Renal cortex interstitium (tissue), 15 donors: ENCODE results near the gene IGSF3. TPM values are rescaled to one million over a fixed set of nuclear protein-coding genes. Genes with fewer than 3 reads are reported as not detected.

Experiments
- DNase-seq, 11 donors: peaks; one replicate each; pipeline ENCODE4 v3.0.0-alpha.2; 2013; ENCODE audit warnings: low read depth in 9 of 11, low spot score in 4 of 11; ENCODE audit errors: extremely low read depth in 1 of 11
- long read RNA-seq, 16 experiments: transcript quantifications; one replicate each; lab custom pipeline, GENCODE V29; 2026
- polyA plus RNA-seq, 3 donors: library from polyadenylated mRNA; unstranded; fragments of 120-200 nt; gene quantifications; one replicate each; pipeline ENCODE4 v1.2.1, GENCODE V29; 2013; ENCODE audit not compliant: insufficient read length in 3 of 3

Gene IGSF3
- 10 to 100 TPM; 27.0 to 30.2 (median 27.4) TPM for polyA plus RNA-seq
- long read RNA-seq, donor 1, partial matches to known transcripts = 5 of 5 reads
- long read RNA-seq, donor 1, other reads (novel, unspliced or antisense) = 0 of 5 reads
- long read RNA-seq, donor 2, full-length matches to known transcripts = 1 of 1 reads
- long read RNA-seq, donor 2, partial matches to known transcripts = 0 of 1 reads
- long read RNA-seq, donor 2, other reads (novel, unspliced or antisense) = 0 of 1 reads
- long read RNA-seq, donor 3, full-length matches to known transcripts = 2 of 10 reads
- long read RNA-seq, donor 3, partial matches to known transcripts = 8 of 10 reads
- long read RNA-seq, donor 3, other reads (novel, unspliced or antisense) = 0 of 10 reads
- long read RNA-seq, donor 4, full-length matches to known transcripts = 1 of 7 reads
- long read RNA-seq, donor 4, partial matches to known transcripts = 6 of 7 reads
- long read RNA-seq, donor 4, other reads (novel, unspliced or antisense) = 0 of 7 reads
- long read RNA-seq, donor 5 = 0 reads
- long read RNA-seq, donor 6, full-length matches to known transcripts = 1 of 6 reads
- long read RNA-seq, donor 6, partial matches to known transcripts = 5 of 6 reads
- long read RNA-seq, donor 6, other reads (novel, unspliced or antisense) = 0 of 6 reads
- long read RNA-seq, donor 7 = 0 reads
- long read RNA-seq, donor 8, full-length matches to known transcripts = 2 of 14 reads
- long read RNA-seq, donor 8, partial matches to known transcripts = 12 of 14 reads
- long read RNA-seq, donor 8, other reads (novel, unspliced or antisense) = 0 of 14 reads
- long read RNA-seq, donor 9, full-length matches to known transcripts = 2 of 9 reads
- long read RNA-seq, donor 9, partial matches to known transcripts = 7 of 9 reads
- long read RNA-seq, donor 9, other reads (novel, unspliced or antisense) = 0 of 9 reads
- long read RNA-seq, donor 10, partial matches to known transcripts = 33 of 33 reads
- long read RNA-seq, donor 10, other reads (novel, unspliced or antisense) = 0 of 33 reads
- long read RNA-seq, donor 11, full-length matches to known transcripts = 1 of 6 reads
- long read RNA-seq, donor 11, partial matches to known transcripts = 5 of 6 reads
- long read RNA-seq, donor 11, other reads (novel, unspliced or antisense) = 0 of 6 reads
- long read RNA-seq, donor 12 = 0 reads
- long read RNA-seq, donor 13, full-length matches to known transcripts = 1 of 22 reads
- long read RNA-seq, donor 13, partial matches to known transcripts = 21 of 22 reads
- long read RNA-seq, donor 13, other reads (novel, unspliced or antisense) = 0 of 22 reads
- long read RNA-seq, donor 14 = 0 reads
- long read RNA-seq, donor 15 = 0 reads
- long read RNA-seq, donor 16, full-length matches to known transcripts = 3 of 31 reads
- long read RNA-seq, donor 16, partial matches to known transcripts = 28 of 31 reads
- long read RNA-seq, donor 16, other reads (novel, unspliced or antisense) = 0 of 31 reads

GRCh38 chr1:116667575-116668105 lies at the start of gene IGSF3:
Gene IGSF3 (minus strand): TSS chr1:116667733. CDS start chr1:116666326, 1,407 bp downstream.
- DNase-seq = peak in 5 of 11 donors; percentile 47 to 60 (median 57)

GRCh38 chr1:116717318-116717717 lies 49.8 kb upstream of the IGSF3 start:
- no peak for DNase-seq

GRCh38 chr1:116716391-116716790 lies 48.9 kb upstream of the IGSF3 start:
- no peak for DNase-seq

GRCh38 chr1:116713474-116713873 lies 45.9 kb upstream of the IGSF3 start:
- DNase-seq = no peak

GRCh38 chr1:116712510-116712909 lies 45.0 kb upstream of the IGSF3 start:
- no peak for DNase-seq

GRCh38 chr1:116711263-116711840 lies 43.8 kb upstream of the IGSF3 start:
- DNase-seq = no peak

- DNase-seq = no peak
Measured at GRCh38 chr1:116710420-116711262, 43.1 kb upstream of the IGSF3 start.

- DNase-seq = no peak
Measured at GRCh38 chr1:116709666-116710167, 42.2 kb upstream of the IGSF3 start.

GRCh38 chr1:116708255-116708900 lies 40.8 kb upstream of the IGSF3 start:
- DNase-seq = no peak

GRCh38 chr1:116706841-116707240 lies 39.3 kb upstream of the IGSF3 start:
- no peak for DNase-seq

- DNase-seq = no peak
Measured at GRCh38 chr1:116706123-116706522, 38.6 kb upstream of the IGSF3 start.

GRCh38 chr1:116704278-116704677 lies 36.7 kb upstream of the IGSF3 start:
- DNase-seq = no peak

- no peak for DNase-seq
Measured at GRCh38 chr1:116699605-116700004, 32.1 kb upstream of the IGSF3 start.

GRCh38 chr1:116698244-116698595 lies 30.7 kb upstream of the IGSF3 start:
- DNase-seq = no peak

GRCh38 chr1:116697548-116698243 lies 30.2 kb upstream of the IGSF3 start:
- DNase-seq = no peak

- no peak for DNase-seq
Measured at GRCh38 chr1:116694524-116694923, 27.0 kb upstream of the IGSF3 start.
